ENCODE results near the gene PAIP2B. TPM values are rescaled to one million over a fixed set of nuclear protein-coding genes. Genes with fewer than 3 reads are reported as not detected.

The PAIP2B gene
- total RNA-seq, 1 experiment from 2014 or later, result 5.9 TPM

- no peak for TF ChIP-seq ZFX (IDR thresholded peaks at IDR 0.05)
- no peak for TF ChIP-seq YY1 (IDR thresholded peaks at IDR 0.05; ENCODE audit: extremely low read depth, insufficient replicate concordance, low read depth, low read length)
- no peak for TF ChIP-seq EZH2phosphoT487 (IDR thresholded peaks at IDR 0.05; ENCODE audit: borderline replicate concordance)
- TF ChIP-seq EZH2 (IDR thresholded peaks at IDR 0.05), result no peak
- TF ChIP-seq TCF7L2 (IDR thresholded peaks at IDR 0.05; ENCODE audit: borderline replicate concordance, extremely low read depth, insufficient read depth, insufficient read length), result no peak
Measured at GRCh38 chr2:71156573-71156972, 70.3 kb downstream of the PAIP2B start (continued).

GRCh38 chr2:71155846-71156245 lies 71.1 kb downstream of the PAIP2B start:
- TF ChIP-seq TCF7L2 (IDR thresholded peaks at IDR 0.05; ENCODE audit: borderline replicate concordance, extremely low read depth, insufficient read depth, insufficient read length) (no peak), EZH2 (IDR thresholded peaks at IDR 0.05) (no peak), ZBTB33 (IDR thresholded peaks at IDR 0.05; ENCODE audit: extremely low read depth, insufficient replicate concordance, low read length) (no peak), ZNF274 (IDR thresholded peaks at IDR 0.05; ENCODE audit: low read depth, low read length) (no peak), ZFX (IDR thresholded peaks at IDR 0.05) (no peak), SRF (IDR thresholded peaks at IDR 0.05; ENCODE audit: low read depth) (no peak), CEBPB (IDR thresholded peaks at IDR 0.05; ENCODE audit: low read depth) (no peak), FOSL1 (IDR thresholded peaks at IDR 0.05; ENCODE audit: low read depth) (no peak)
- Histone ChIP-seq H3K36me3 (ENCODE audit: control insufficient read depth in 1 of 2, insufficient read depth in 2 of 2, low read length in 2 of 2) (no peaks in the 10 kb centered on the region), H3K4me2 (ENCODE audit: low read length) (no peak overlapping the region), H3K9me3 (ENCODE audit: control insufficient read depth in 1 of 2, insufficient read depth in 1 of 2, low read depth in 1 of 2, low read length in 2 of 2) (no peaks in the 10 kb centered on the region), H3K4me3 (replicated peaks in 1 of 2; ENCODE audit: low read depth in 1 of 2, low read length in 2 of 2) (no peak overlapping the region), H3K9me2 (ENCODE audit: insufficient read depth) (no peaks in the 10 kb centered on the region), H2AFZ (ENCODE audit: low read depth, low read length, poor library complexity, severe bottlenecking) (no peak overlapping the region), H4K20me1 (ENCODE audit: insufficient read depth) (no peaks in the 10 kb centered on the region), H3K4me1 (ENCODE audit: control insufficient read depth in 1 of 2, insufficient read depth in 2 of 2, low read length in 2 of 2) (no peaks in the 10 kb centered on the region), H3K9ac (ENCODE audit: low read length) (no peak overlapping the region), H3K27me3 (ENCODE audit: insufficient read depth, low read length) (no peaks in the 10 kb centered on the region), H3K79me2 (ENCODE audit: insufficient read depth, low read length) (no peaks in the 10 kb centered on the region), H3K27ac (ENCODE audit: low read depth, low read length) (no peak overlapping the region)
- no TSS peak for BruUV-seq (replicated peaks)
- intact Hi-C loops (cut with micrococcal nuclease), result loop anchor here (2.0 kb wide), 1 partner anchor 127 kb away; no protein-coding TSS in a partner anchor
- CTCF ChIA-PET, result interaction anchor here (1.2 to 3.5 kb wide), 4 partner anchors 12 to 143 kb away, joined by 3 to 16 read pairs (median 6); no protein-coding TSS in a partner anchor
- POLR2A ChIA-PET, result no interaction called here
- RAD21 ChIA-PET (ENCODE audit: low non-redundant PET in 1 of 2, low total read pairs in 2 of 2, uncharacterized antibody in 2 of 2, unreplicated experiment in 2 of 2), result interaction anchor here in 1 of 2 experiments (1.6 kb wide), 1 partner anchor 132 kb away, joined by 5 read pairs; no protein-coding TSS in a partner anchor
- DNase-seq (ENCODE audit: low read depth, low spot score) (no peak), ATAC-seq (no peak)
